A204.1 (cell line): ENCODE data around the gene ZNF283.
"Not testable (repeated sequence)": the region's sequence is repeated elsewhere in the genome, so short reads cannot be mapped to it uniquely, and the experiment has no call there.

Experiments
- FAIRE-seq: peaks from 2 replicates; lab custom pipeline; 2012; peaks lifted over from hg19 to GRCh38; lab: Jason Lieb, UNC

ZNF283 gene

DNA sequence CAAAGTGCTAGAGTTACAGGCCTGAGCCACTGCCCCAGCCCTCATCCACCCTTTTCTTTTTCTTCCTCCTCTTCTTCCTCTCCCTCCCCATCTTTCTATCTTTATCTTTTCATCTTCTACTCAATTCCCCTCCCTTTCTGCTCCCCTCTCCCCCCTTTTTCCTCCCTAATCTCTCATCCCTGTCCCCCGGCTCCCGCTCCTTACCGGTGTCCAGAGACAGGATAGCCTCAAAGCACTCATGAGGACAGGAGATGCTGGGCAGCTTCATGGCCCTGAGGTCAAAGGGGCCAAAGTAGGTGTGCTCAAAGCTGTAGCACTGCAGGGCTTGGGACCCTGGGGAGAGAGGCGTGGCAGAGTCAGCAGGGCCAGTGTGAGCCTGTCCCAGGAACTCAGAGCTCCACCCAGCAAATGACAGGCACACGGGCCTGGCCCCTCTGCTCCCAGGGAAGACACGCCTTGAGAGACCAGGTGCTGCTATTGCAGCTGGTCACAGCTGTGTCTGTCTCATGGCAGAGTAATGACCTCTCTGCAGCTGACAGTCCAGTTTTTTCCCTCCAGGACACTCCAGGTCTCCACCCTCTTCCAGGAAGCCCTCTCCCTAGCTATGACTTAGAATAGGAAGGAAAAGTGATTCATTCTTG, 27.5 kb upstream of the ZNF283 start:
- no peak for FAIRE-seq

DNA sequence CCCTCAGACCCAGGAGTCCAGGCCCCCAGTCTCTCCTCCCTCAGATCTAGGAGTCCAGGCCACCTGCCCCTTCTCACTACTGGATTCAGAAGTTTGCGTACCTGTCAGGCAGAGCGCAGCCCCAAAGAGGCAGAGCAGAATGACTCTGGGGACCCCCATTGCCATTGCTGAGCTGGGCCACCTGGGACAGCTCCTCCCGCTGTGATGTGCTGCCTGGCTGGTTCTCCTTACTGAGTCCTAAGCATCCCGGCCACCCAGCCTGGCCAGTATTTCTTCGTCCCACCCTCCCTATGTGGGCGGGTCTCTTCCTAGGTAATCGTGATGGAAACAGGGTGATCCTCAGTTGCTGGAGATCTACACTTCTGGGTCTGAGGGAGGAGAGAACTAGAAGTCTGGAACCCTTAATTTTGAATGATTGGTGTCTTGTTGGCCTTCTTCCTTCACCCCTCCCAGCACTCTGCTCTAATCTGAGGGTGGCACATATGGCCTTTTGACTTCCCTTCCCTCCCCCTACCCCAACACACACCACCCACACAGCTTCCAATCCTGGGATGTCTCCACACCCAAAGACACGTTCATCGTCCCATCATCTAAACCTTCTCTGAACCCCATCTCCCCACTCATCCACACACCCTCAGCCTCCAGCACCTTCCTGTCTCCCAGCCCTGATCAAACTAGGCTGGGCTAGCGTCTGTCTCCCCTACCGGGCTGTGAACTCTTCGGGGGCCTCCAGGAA, 24.7 kb upstream of the ZNF283 start, which contains the start of gene LYPD5:
Gene LYPD5, minus strand, starts transcription at position 232 of the 736 bp plus-strand sequence. Its CDS starts 67 bp downstream, at position 165.
- FAIRE-seq: no peak

DNA sequence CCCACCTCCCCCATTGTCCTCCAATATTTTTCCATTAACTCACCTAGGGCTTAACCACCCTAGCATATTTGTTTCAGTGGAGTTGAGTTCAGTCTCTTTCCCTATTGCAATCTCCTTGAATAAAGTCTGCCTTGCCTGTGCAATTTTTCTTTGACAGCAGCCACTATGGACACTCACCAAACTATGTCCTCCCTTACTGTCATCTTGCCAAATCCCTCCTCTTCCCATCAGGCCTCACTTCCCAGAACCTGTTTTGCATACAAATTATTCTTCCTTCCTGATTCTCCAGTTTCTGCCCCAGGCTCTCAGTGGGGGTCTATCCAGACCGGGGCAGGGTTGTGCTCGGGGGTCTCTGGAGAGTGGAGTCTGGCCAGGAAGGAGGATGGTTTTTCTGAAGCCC, 22.7 kb upstream of the ZNF283 start:
- FAIRE-seq: no peak

GRCh38 chr19:43806401-43806800, 20.7 kb upstream of the ZNF283 start:
- not testable (repeated sequence) for FAIRE-seq

DNA sequence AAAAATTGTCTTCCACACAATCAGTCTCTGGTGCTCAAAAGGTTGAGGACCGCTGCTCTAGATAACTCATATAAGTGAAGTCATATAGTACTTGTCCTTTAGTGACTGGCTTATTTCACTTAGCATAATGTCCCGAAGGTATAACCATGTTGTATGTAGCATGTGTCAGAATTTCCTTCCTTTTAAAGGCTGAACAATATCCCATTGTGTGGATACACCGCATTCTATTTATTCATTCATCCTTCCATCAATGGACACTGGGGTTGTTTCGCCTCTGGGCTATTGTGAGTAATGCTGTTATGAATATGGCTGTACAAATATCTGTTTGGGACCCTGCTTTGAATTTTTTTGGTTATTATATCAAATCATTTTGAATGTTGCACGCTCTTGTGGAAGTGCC, 20.3 kb upstream of the ZNF283 start:
- no peak for FAIRE-seq

DNA sequence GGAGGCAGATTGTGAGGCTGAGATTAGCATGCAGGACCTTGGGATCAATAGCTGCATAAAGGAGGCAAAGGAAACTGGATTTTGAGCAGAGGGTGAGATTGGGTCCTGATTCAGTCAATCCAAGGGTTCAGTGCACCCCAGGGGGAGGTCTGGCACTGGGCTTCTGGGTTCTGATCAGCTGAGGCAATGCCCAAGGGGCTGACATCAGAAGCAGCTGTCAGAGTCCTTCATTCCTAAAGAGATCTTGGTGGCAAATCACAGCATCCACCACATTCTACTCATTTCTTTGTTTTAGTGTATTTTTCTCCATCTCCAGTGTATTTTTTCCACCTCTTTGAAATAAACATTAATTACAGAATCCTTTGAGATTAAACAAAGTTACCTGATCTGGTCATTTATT, 19.5 kb upstream of the ZNF283 start:
- FAIRE-seq: no peak

- peak; percentile 98 for FAIRE-seq
Observed at GRCh38 chr19:43809762-43810696, 17.1 kb upstream of the ZNF283 start.

GRCh38 chr19:43811837-43812236, 15.3 kb upstream of the ZNF283 start:
- FAIRE-seq: no peak

- FAIRE-seq: no peak
Observed at GRCh38 chr19:43812259-43812658, 14.9 kb upstream of the ZNF283 start.

DNA sequence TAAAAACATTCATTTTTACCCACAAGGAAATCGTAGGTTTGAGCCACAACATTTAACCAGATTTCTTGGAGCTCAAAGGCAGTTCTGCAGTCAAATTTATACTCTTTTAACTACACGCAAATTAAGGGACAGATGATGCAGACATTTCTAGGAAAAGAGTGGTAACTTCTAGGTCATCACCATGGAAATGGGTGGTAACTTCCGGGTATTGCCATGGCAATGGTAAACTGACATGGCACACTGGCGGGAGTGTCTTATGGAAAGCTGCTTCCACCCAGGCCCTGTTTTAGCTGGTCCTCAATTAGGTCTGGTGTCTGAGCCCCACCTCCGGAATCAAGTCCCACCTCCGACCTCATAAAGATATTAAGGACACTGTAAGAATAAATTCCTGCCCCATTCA, 14.4 kb upstream of the ZNF283 start:
- no peak for FAIRE-seq

GRCh38 chr19:43814663-43815352, 12.3 kb upstream of the ZNF283 start:
- FAIRE-seq: no peak

- FAIRE-seq: not testable (repeated sequence)
Observed at GRCh38 chr19:43817454-43817853, 9.7 kb upstream of the ZNF283 start.

GRCh38 chr19:43818500-43818899, 8.6 kb upstream of the ZNF283 start:
- no peak for FAIRE-seq

DNA sequence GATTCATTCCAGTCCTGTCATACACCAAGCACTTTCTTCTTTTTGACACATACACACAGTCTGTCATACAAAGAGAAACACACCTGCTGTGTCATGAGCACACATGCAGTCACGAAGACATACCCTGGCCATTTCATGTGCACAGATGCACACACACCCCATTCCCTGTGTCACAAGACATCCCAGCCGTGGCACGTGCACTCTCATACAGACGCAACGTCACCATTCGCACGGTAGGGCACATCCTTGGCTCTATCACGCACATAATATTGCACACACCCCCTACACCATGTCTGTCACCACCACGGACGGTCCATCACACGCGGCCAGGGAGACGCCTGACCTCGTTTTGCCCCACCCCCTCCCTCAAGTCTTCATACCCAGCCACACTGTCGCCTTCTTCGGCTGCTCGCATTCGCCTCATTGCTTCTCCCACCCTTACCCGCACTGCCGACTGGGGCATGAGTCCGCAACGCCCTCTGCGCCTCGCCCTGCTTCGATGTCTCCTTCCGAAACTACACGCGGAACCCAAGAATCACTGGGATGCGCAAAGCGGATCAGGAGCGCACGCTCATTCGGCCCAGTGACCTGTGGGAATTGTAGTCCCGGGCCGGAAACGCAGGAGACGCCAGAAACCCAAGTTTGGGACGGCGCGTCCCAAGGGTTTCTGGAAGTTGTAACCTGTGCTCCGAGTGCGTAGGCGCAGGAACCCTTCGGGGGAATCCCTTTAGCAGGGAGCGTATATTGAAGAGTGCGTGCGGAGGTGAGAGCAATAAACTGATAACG, 6.8 kb upstream of the ZNF283 start:
- FAIRE-seq: no peak

- no peak for FAIRE-seq
Observed at GRCh38 chr19:43820884-43821215, 6.3 kb upstream of the ZNF283 start.

- not testable (repeated sequence) for FAIRE-seq
Observed at GRCh38 chr19:43823856-43824255, 3.3 kb upstream of the ZNF283 start.

DNA sequence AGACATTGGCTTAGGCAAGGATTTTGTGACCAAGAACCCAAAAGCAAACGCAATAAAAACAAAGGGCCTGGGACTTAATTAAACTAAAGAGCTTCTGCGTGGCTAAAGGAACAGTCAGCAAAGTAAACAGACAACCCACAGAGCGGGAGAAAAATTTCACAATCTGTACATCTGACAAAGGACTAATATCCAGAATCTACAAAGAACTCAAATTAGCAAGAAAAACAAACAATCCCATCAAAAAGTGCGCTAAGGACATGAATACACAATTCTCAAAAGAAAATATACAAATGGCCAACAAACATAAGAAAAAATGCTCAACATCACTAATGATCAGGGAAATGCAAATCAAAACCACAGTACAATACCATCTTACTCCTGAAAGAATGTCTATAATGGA, 2.5 kb upstream of the ZNF283 start:
- FAIRE-seq: not testable (repeated sequence)

GRCh38 chr19:43839139-43839538, 12.0 kb downstream of the ZNF283 start:
- FAIRE-seq: no peak

GRCh38 chr19:43842007-43842406, 14.9 kb downstream of the ZNF283 start:
- FAIRE-seq: no peak

DNA sequence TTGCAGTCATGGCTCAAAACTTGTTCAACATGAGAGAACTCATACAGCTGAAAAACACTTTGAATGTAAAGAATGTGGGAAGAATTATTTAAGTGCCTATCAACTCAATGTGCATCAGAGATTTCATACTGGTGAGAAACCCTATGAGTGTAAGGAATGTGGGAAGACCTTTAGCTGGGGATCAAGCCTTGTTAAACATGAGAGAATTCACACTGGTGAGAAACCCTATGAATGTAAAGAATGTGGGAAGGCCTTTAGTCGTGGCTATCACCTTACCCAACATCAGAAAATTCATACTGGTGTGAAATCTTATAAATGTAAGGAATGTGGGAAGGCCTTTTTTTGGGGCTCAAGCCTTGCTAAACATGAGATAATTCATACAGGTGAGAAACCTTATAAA, 20.1 kb downstream of the ZNF283 start:
- FAIRE-seq: no peak

DNA sequence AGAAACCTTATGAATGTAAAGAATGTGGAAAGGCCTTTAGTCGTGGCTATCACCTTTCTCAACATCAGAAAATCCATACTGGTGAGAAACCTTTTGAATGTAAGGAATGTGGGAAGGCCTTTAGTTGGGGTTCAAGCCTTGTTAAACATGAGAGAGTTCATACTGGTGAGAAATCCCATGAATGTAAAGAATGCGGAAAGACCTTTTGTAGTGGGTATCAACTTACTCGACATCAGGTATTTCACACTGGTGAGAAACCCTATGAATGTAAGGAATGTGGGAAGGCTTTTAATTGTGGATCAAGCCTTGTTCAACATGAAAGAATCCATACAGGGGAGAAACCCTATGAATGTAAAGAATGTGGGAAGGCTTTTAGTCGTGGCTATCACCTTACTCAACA, 20.8 kb downstream of the ZNF283 start:
- no peak for FAIRE-seq

GRCh38 chr19:43848821-43849220, 21.7 kb downstream of the ZNF283 start:
- FAIRE-seq: no peak
